Right ventricle myocardium inferior (tissue), 1 donor: ENCODE data around the gene PARD3. TPM values are rescaled to one million over a fixed set of nuclear protein-coding genes. Genes with fewer than 3 reads are reported as not detected.
"Not testable (repeated sequence)": the region's sequence is repeated elsewhere in the genome, so short reads cannot be mapped to it uniquely, and the experiment has no call there.

Experiments
- ATAC-seq: fragments of 200-7000 bp; cut with Tn5 transposase; one replicate; pipeline ENCODE4 v1.9.1; 2020; ENCODE audit warnings: mild to moderate bottlenecking, moderate library complexity
- DNase-seq: peaks from one replicate; pipeline ENCODE4 v3.0.0; 2021; ENCODE audit errors: missing footprints
- intact Hi-C: fragments of 100-400 bp; cut with DNase I; formaldehyde crosslinking; loops from one replicate; pipeline ENCODE4 v1.11.0; 2022
- total RNA-seq: library from RNA; stranded (reverse); fragmentation: NEBNext Ultra II Directional; extraction: Animal tissue kit (Norgen Biotek cat#: 25700); gene quantifications from one replicate; pipeline ENCODE4 v1.2.1, GENCODE V29; 2021
- donor health status: DM: no; HTN: yes; CAD: no; lungs with severe emphysema.

PARD3 gene
- total RNA-seq, 1 donor from 2014 or later: 34.6 TPM

GRCh38 chr10:34656661-34657060 lies 158.4 kb downstream of the PARD3 start:
- ATAC-seq: no peak
- intact Hi-C loops: no loop called here
- no peak for DNase-seq

GRCh38 chr10:34655286-34656170 lies 159.6 kb downstream of the PARD3 start:
- DNase-seq (no peak), ATAC-seq (no peak)
- intact Hi-C loops: no loop called here

- intact Hi-C loops: loop anchor here (5.0 kb wide), 1 partner anchor 158 kb away; no protein-coding TSS in a partner anchor
- no peak for ATAC-seq
- no peak for DNase-seq
Measured at GRCh38 chr10:34654211-34654610, 160.9 kb downstream of the PARD3 start.

- no peak for DNase-seq
- ATAC-seq: no peak
- intact Hi-C loops: loop anchor here (5.0 kb wide), 1 partner anchor 159 kb away; no protein-coding TSS in a partner anchor
Measured at GRCh38 chr10:34653530-34653929, 161.6 kb downstream of the PARD3 start.

DNA sequence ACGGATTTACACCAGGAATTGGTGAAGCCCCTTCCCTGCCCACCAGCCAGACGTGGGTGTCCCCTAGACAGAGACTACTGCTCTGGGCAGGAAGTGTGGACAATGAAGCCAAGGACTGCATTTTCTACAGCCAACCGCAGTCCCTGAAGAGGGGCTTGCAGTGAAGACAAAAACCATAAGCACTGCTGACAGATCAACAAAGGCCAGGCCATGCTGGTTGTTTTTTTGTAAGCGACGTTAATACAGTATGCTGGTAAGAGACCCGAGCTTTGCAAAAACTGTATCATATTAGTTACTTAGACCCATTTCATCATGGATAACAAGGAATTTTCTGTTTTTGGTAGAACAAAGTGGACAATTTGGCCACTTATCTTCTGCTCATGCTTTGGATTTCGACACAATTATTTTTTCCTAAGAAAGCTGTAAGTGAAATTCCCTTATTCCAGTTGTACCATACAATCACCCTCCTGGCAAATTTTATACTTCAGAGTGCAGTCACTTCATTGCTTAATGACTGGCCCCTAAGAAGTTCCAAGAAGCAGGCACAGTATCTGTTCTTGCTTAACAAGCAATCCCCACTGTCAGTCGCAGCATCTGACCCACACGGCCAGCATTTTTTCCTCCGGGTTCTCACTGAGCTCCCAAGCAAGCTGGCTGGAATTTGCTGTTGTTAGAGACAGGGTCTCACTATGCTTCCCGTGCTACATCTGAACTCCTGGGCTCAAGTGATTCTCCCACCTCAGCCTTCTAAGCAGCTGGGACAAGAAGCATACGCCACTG lies 163.5 kb downstream of the PARD3 start:
- no peak for DNase-seq
- ATAC-seq: peak; percentile 49
- intact Hi-C loops: loop anchor here (5.0 kb wide), 1 partner anchor 161 kb away; no protein-coding TSS in a partner anchor

- intact Hi-C loops: loop anchor here (5.0 kb wide), 1 partner anchor 162 kb away; no protein-coding TSS in a partner anchor
- DNase-seq: no peak
Measured at GRCh38 chr10:34650156-34650555, 164.9 kb downstream of the PARD3 start.

GRCh38 chr10:34649385-34649784 lies 165.7 kb downstream of the PARD3 start:
- DNase-seq: no peak
- no peak for ATAC-seq
- intact Hi-C loops: no loop called here

More at GRCh38 chr10:34650156-34650555, 164.9 kb downstream of the PARD3 start:
- no peak for ATAC-seq

GRCh38 chr10:34648919-34649318 lies 166.2 kb downstream of the PARD3 start:
- intact Hi-C loops: no loop called here
- no peak for DNase-seq
- ATAC-seq: no peak

DNA sequence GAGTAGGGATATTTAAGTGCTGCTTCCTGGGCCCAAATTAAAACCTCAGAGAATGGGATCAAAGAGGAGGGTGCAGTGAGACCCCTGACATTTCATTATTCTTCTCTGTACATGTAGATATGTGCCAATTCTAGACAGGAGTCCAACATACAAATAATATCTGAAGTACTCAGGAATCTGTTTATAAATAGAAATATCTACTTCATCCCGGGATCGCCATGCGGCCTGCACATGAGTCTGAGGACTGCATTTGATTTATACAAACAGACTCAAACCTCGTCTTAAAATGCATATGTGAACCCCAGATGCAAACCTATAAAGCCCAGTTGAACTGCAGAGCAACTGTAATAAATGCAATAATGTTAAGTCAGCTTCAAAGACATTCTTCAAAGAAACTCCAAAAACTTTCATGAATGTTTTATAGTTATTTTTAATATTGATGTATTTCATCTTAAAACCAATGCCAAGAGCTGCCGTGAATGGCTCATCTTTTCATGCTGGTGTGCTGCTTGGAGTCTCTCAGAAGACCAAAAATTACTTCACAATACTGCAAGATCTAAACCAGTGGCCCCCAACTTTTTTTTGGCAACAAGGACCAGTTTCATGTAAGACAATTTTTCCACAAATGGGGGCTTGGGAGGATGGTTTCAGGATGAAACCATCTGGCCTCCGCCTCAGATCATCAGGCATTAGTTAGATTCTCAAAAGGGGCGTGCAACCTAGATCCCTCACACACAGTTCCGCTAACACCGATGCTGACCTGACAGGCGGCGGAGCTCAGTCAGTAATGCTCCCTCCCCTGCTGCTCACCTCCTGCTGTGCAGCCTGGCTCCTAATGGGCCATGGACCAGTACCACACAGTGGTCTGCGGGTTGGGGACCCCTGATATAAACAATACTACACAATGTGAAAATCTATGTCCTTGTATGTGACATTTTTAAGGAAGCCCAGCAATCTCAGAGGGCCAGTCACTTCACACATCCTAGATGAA lies 166.9 kb downstream of the PARD3 start:
- intact Hi-C loops: no loop called here
- ATAC-seq (no peak), DNase-seq (no peak)

GRCh38 chr10:34647160-34647559 lies 167.9 kb downstream of the PARD3 start:
- DNase-seq (no peak), ATAC-seq (no peak)
- intact Hi-C loops: no loop called here

GRCh38 chr10:34646331-34646730 lies 168.8 kb downstream of the PARD3 start:
- DNase-seq (no peak), ATAC-seq (no peak)
- intact Hi-C loops: no loop called here

DNA sequence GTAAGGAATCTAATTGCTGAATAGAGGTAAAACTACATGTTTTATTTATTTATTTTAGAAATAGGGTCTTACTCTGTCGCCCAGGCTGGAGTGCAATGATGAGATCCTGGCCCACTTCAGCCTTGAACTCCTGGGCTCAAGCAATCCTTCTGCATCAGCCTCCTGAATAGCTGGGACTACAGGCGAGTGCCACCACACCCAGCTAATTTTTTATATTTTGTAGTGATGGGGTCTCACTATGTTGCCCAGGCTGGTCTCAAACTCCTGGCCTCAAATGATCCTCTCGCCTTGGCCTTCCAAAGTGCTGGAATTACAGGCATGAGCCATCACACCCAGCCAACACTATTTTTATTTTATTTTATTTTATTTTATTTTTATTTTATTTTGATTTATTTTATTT lies 170.3 kb downstream of the PARD3 start:
- ATAC-seq, intact Hi-C loops: not testable (repeated sequence)

GRCh38 chr10:34644224-34644623 lies 170.9 kb downstream of the PARD3 start:
- intact Hi-C loops: no loop called here
- DNase-seq: no peak

More for the DNA sequence above, 170.3 kb downstream of the PARD3 start:
- DNase-seq: not testable (repeated sequence)

GRCh38 chr10:34643620-34644019 lies 171.5 kb downstream of the PARD3 start:
- DNase-seq (no peak), ATAC-seq (no peak)
- intact Hi-C loops: no loop called here

More at GRCh38 chr10:34644224-34644623, 170.9 kb downstream of the PARD3 start:
- peak; percentile 26 for ATAC-seq

DNA sequence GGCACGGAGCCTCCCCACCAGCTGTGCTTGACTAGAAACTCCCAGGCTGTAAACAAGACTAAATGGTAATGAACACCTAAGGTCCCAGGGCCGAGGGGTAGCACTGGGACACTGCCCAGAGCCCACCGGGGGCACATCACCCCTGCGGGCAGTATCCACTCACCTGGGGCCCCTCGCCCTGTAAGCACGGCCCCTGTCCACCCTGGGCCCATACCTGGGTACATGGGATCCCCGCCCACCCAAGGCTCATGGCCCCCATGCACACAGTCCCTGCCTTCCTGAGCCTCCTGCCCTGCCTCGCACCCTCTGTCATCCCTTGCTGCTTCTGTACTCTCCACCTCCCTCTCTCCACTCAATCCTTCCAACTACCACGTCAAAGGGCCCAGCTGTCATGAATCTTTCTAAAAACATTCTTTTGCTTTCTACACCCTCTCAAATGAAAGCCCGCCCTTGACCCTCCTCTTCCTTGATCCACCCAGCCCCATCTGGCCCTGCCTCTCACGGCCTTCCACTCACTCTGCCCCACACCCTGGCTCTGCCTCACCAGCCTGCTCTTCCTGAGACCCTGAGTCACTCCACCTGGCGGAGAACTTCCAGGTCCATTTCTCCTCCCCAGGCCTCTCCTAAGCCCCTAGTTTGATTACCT lies 173.1 kb downstream of the PARD3 start:
- DNase-seq (no peak), ATAC-seq (no peak)
- intact Hi-C loops: no loop called here

DNA sequence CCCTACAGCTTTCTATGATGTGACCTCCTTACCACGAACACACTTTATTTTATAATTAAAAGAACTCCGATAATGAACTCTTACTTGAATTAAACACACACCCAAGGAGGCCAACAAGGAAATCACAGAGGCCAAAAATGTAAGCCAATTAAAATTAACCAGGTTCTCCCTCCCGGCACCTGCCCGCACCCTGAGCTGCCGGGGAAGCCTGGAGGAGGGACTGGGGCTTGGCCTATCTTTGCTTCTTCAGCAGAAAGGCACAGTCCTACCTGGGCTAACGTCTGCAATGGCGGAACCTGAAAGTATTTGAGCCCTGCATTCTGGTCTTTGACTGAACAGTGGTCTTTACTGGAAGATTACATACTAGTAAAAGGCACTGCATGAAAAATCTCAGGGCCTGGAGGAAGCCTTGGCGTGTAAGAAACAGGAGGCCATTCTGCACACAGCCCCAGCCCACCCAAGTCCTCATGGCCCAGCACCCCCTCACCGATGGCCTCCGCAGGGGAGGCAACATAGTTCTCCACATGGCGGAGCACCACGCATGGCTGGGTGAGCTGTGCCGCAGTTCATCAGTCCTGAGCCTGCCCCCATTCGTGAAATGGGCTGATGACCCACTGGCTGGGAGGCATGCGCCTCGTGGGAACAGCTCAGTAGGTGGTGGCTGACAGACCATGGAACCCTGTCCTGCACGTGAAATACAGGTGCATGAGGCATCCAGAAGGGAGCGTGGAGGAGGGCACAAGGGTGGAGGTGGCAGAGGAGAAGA lies 173.8 kb downstream of the PARD3 start:
- intact Hi-C loops: no loop called here
- ATAC-seq (no peak), DNase-seq (no peak)

DNA sequence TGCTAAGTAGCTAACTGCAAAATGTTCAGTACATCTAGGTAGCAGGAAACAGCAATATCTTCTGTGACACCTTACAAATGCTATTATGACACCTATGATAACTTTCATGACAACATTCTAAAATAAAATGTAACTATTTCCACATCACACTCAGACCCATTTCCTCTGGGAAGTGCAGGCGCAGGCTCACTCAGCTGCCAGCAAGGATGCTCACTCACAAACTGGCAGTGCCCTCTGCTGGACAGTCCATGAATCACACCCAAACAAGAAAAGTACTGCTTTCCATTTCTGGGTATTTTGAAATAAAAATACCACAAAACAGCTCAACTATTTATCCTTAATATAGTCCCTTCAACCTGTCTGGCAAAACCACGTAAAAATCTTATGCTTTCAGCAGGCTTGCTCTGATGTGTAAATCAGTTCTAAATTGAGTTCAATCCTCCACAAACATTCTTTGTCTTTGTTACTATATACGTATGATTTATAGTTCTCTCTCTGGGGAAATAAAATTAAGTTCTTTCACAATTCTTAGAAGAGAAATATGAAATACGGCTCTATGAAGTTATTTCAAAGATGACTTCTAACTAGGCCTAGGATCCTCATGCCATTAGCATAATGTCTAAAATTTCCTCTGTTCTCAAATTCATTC lies 176.6 kb downstream of the PARD3 start:
- DNase-seq (peak; percentile 90), ATAC-seq (peak; percentile 84)
- intact Hi-C loops: loop anchor here (2.0 to 10.0 kb wide), 5 partner anchors 116 to 1524 kb away; no protein-coding TSS in a partner anchor
